K562 (cell line): Measurements from ENCODE around the gene NEURL1. TPM values are rescaled to one million over a fixed set of nuclear protein-coding genes. Genes with fewer than 3 reads are reported as not detected.

Experiments used
- ATAC-seq: fragments of 200-7000 bp; cut with Tn5 transposase; 3 replicates; pipeline ENCODE4 v1.9.1; 2020; ENCODE audit warnings: moderate library complexity
- BruUV-seq: library from RNA; stranded (reverse); fragments of 400-500 nt; replicated peaks from 2 replicates; lab custom pipeline; 2021; lab: Mats Ljungman, UMichigan
- CTCF ChIA-PET: fragments of 300-600 bp; formaldehyde crosslinking; extraction: SDS; loops from one replicate; lab custom pipeline; 2021; ENCODE audit warnings: low intra/inter-chr PET ratio; lab: Yijun Ruan, JAX
- POLR2A ChIA-PET: fragments of 300-600, 350-650 bp; sonication (Branson Sonifier 250); formaldehyde crosslinking; extraction: SDS; loops from one replicate; lab custom pipeline; 2021; ENCODE audit warnings: antibody characterized with exemption, inconsistent platforms; lab: Yijun Ruan, JAX
- DNase-seq, 4 experiments: peaks; one replicate each; pipeline versions ENCODE4 v3.0.0 to v3.0.0-alpha.2; 2011 to 2018; ENCODE audit warnings: low spot score in 3 of 4, mixed read lengths in 3 of 4; ENCODE audit errors: extremely low read depth in 1 of 4
- FAIRE-seq: peaks from 2 replicates; lab custom pipeline; 2011; peaks lifted over from hg19 to GRCh38; lab: Jason Lieb, UNC
- H2AFZ ChIP-seq: 2 replicates; pipeline ENCODE4 v1.6.0; 2011; ENCODE audit warnings: low read depth, low read length, control low read depth, inconsistent platforms
- H3K27ac ChIP-seq: fragments of 200-600 bp; 3 replicates; pipeline ENCODE4 v1.8.0; 2011; ENCODE audit warnings: low read depth, mild to moderate bottlenecking, control low read depth, inconsistent platforms, low read length, moderate library complexity, mixed read lengths; ENCODE audit errors: extremely low read depth
- H3K27me3 ChIP-seq, 2 experiments: fragments of 300-600 bp in 1 of 2; 2 replicates in 1 of 2; 3 replicates in 1 of 2; pipeline versions ENCODE4 v1.6.0 to v1.8.0; 2011; ENCODE audit warnings: inconsistent platforms in 2 of 2, low read length in 2 of 2, mild to moderate bottlenecking in 1 of 2, mixed read lengths in 1 of 2, moderate library complexity in 1 of 2; ENCODE audit not compliant: control insufficient read depth in 2 of 2, insufficient read depth in 2 of 2
- H3K36me3 ChIP-seq: fragments of 300-600 bp; 3 replicates; pipeline ENCODE4 v1.8.0; 2011; ENCODE audit warnings: mild to moderate bottlenecking, low read length, inconsistent platforms; ENCODE audit not compliant: control insufficient read depth, insufficient read depth
- H3K4me1 ChIP-seq, 2 experiments: fragments of 200-600 bp in 1 of 2; replicated peaks in 1 of 2; 2 replicates in 1 of 2; 3 replicates in 1 of 2; pipeline versions ENCODE4 v1.5.1 to v1.8.0; 2011; ENCODE audit warnings: inconsistent platforms in 2 of 2, low read length in 2 of 2, mild to moderate bottlenecking in 1 of 2, mixed read lengths in 1 of 2, moderate library complexity in 1 of 2; ENCODE audit not compliant: control insufficient read depth in 2 of 2, insufficient read depth in 2 of 2
- H3K4me2 ChIP-seq: 2 replicates; pipeline ENCODE4 v1.6.1; 2011; ENCODE audit warnings: low read length, control low read depth, inconsistent platforms, mixed read lengths; ENCODE audit not compliant: insufficient read depth
- H3K4me3 ChIP-seq: fragments of 200-600 bp; sonication (generic), shearing (Covaris generic); 2 replicates; pipeline ENCODE4 v1.5.1; 2016; ENCODE audit warnings: control low read depth, inconsistent platforms
- H3K79me2 ChIP-seq: fragments of 200-600 bp; 3 replicates; pipeline ENCODE4 v1.8.0; 2011; ENCODE audit warnings: low read length, inconsistent platforms; ENCODE audit not compliant: control insufficient read depth, insufficient read depth
- H3K9ac ChIP-seq, 2 experiments: 2 replicates each; pipeline versions ENCODE4 v1.6.0 to v1.6.1; 2011; ENCODE audit warnings: low read depth in 2 of 2, low read length in 2 of 2, control low read depth in 1 of 2, inconsistent platforms in 1 of 2, mild to moderate bottlenecking in 1 of 2, mixed read lengths in 1 of 2; ENCODE audit not compliant: insufficient read depth in 1 of 2
- H3K9me1 ChIP-seq: one replicate; pipeline ENCODE4 v1.6.0; 2011; ENCODE audit warnings: inconsistent platforms, mild to moderate bottlenecking, low read length, moderate library complexity; ENCODE audit not compliant: control insufficient read depth, insufficient read depth
- H3K9me3 ChIP-seq: replicated peaks from 2 replicates; pipeline ENCODE4 v1.5.1; 2011; ENCODE audit warnings: low read depth, low read length, inconsistent platforms; ENCODE audit not compliant: control insufficient read depth, insufficient read depth
- H4K20me1 ChIP-seq: replicated peaks from 2 replicates; pipeline ENCODE4 v1.6.1; 2011; ENCODE audit warnings: low read length, inconsistent platforms, mixed read lengths; ENCODE audit not compliant: control insufficient read depth, insufficient read depth
- BRF1 ChIP-seq: IDR thresholded peaks from 3 replicates; pipeline ENCODE4 v1.6.1; 2011; ENCODE audit warnings: borderline replicate concordance, mild to moderate bottlenecking; ENCODE audit not compliant: insufficient read length; ENCODE audit errors: extremely low read depth
- CGGBP1 ChIP-seq: fragments of 250-450 bp; sonication (Bioruptor Pico); IDR thresholded peaks from 2 replicates; pipeline ENCODE4 v1.9.0; 2021; ENCODE audit warnings: mild to moderate bottlenecking
- ETV6 ChIP-seq, 3 experiments: fragments of 150-350 bp in 1 of 3; sonication (generic) in 1 of 3; formaldehyde crosslinking in 1 of 3; IDR thresholded peaks; 2 replicates each; pipeline versions ENCODE4 v1.6.1 to v1.8.0; 2014 to 2022; ENCODE audit warnings: borderline replicate concordance in 2 of 3, low read depth in 2 of 3, antibody characterized with exemption in 1 of 3, low read length in 1 of 3, mild to moderate bottlenecking in 1 of 3, missing genetic modification reagents in 1 of 3
- FOSL1 ChIP-seq: fragments of 200-800 bp; sonication (Bioruptor generic); conservative IDR thresholded peaks from 2 replicates; pipeline ENCODE4 v1.6.1; 2016; ENCODE audit warnings: missing genetic modification characterization, missing compliant biosample characterization
- FOXP1 ChIP-seq: sonication (generic); formaldehyde crosslinking; IDR thresholded peaks from 2 replicates; pipeline ENCODE4 v1.8.0; 2022; ENCODE audit warnings: mild to moderate bottlenecking, missing genetic modification reagents
- IRF2 ChIP-seq: sonication (generic); formaldehyde crosslinking; IDR thresholded peaks from 2 replicates; pipeline ENCODE4 v1.8.1; 2022; ENCODE audit warnings: mild to moderate bottlenecking, missing genetic modification reagents
- JUN ChIP-seq, 2 experiments: sonication (generic) in 1 of 2; formaldehyde crosslinking in 1 of 2; IDR thresholded peaks; 2 replicates each; pipeline versions ENCODE4 v1.6.1 to v1.8.0; 2012 to 2022; ENCODE audit warnings: borderline replicate concordance in 2 of 2, mild to moderate bottlenecking in 2 of 2, improper control_type of control experiment in 1 of 2, low read depth in 1 of 2, low read length in 1 of 2, missing genetic modification reagents in 1 of 2
- MAFK ChIP-seq: IDR thresholded peaks from 2 replicates; pipeline ENCODE4 v1.6.1; 2011; ENCODE audit warnings: low read length, improper control_type of control experiment
- MCM2 ChIP-seq: fragments of 450-650 bp; IDR thresholded peaks from 2 replicates; pipeline ENCODE4 v1.6.1; 2017; ENCODE audit warnings: low read depth, mild to moderate bottlenecking
- SLC30A9 ChIP-seq: fragments of 250-450 bp; sonication (Bioruptor Pico); IDR thresholded peaks from 2 replicates; pipeline ENCODE4 v1.8.0; 2022; ENCODE audit warnings: mild to moderate bottlenecking, moderate library complexity
- SRSF3 ChIP-seq: fragments of 200-400 bp; formaldehyde crosslinking; IDR thresholded peaks from 2 replicates; pipeline ENCODE4 v1.6.1; 2016; ENCODE audit warnings: mild to moderate bottlenecking, low read length, moderate library complexity; ENCODE audit not compliant: insufficient read depth
- TAL1 ChIP-seq: fragments of 450-650 bp; IDR thresholded peaks from 2 replicates; pipeline ENCODE4 v1.6.1; 2016; ENCODE audit warnings: mild to moderate bottlenecking
- WHSC1 ChIP-seq: IDR thresholded peaks from one replicate; pipeline ENCODE4 v1.6.1; 2012; ENCODE audit warnings: low read length, control low read depth, inconsistent platforms
- YBX1 ChIP-seq: fragments of 450-650 bp; IDR thresholded peaks from 2 replicates; pipeline ENCODE4 v1.7.1; 2016; ENCODE audit warnings: mild to moderate bottlenecking
- ZBTB34 ChIP-seq: fragments of 250-450 bp; sonication (Bioruptor Pico); IDR thresholded peaks from 2 replicates; pipeline ENCODE4 v1.8.0; 2021; ENCODE audit warnings: mild to moderate bottlenecking, moderate library complexity
- ZBTB9 ChIP-seq: fragments of 450-650 bp; formaldehyde crosslinking; IDR thresholded peaks from 2 replicates; pipeline ENCODE4 v1.4.0; 2020; ENCODE audit warnings: mild to moderate bottlenecking, moderate library complexity
- ZFP30 ChIP-seq: fragments of 250-450 bp; sonication (Bioruptor Pico); IDR thresholded peaks from 2 replicates; pipeline ENCODE4 v1.8.0; 2022; ENCODE audit warnings: moderate library complexity, mild to moderate bottlenecking, inconsistent platforms, borderline replicate concordance
- ZNF444 ChIP-seq: fragments of 250-450 bp; sonication (Bioruptor Pico); IDR thresholded peaks from 2 replicates; pipeline ENCODE4 v1.4.0; 2020; ENCODE audit warnings: mild to moderate bottlenecking, moderate library complexity
- ZNF699 ChIP-seq: fragments of 250-450 bp; sonication (Bioruptor Pico); IDR thresholded peaks from 2 replicates; pipeline ENCODE4 v1.8.0; 2021; ENCODE audit warnings: mild to moderate bottlenecking, moderate library complexity; ENCODE audit not compliant: insufficient replicate concordance
- WGBS: fragments of 100-300 bp; shearing (Covaris generic); methylation state at CpG from one replicate; pipeline ENCODE4 v1.1.6; 2016; ENCODE audit warnings: low coverage, mixed read lengths; ENCODE audit not compliant: insufficient coverage; ENCODE audit errors: missing lambda C conversion rate; 5-methylcytosine and 5-hydroxymethylcytosine counted together
- in situ Hi-C: fragments of 300-500 bp; cut with MboI; formaldehyde crosslinking; loops from 4 replicates; pipeline ENCODE4 v1.15.0; 2018; ENCODE audit warnings: inconsistent platforms, mixed read lengths
- intact Hi-C: fragments of 100-400 bp; cut with micrococcal nuclease; formaldehyde crosslinking; loops from 2 replicates; pipeline ENCODE4 v1.14.2; 2022
- polyA plus RNA-seq, 8 experiments: library from polyadenylated mRNA; depleted of rRNA in 4 of 8; stranded (reverse) in 5 of 8; unstranded in 3 of 8; fragments of >200 nt; fragmentation: Nextera tagmentation in 2 of 8; fragmentation: Illumina TruSeq in 1 of 8; extraction: Ambion mirVana in 2 of 8; extraction: Trizol in 1 of 8; gene quantifications; 2 replicates each; pipeline versions ENCODE4 v1.2.1 to v1.2.3, GENCODE V29; 2011 to 2014; ENCODE audit warnings: inconsistent platforms in 1 of 8, missing spikeins in 1 of 8
- total RNA-seq, 7 experiments: library from RNA; depleted of rRNA in 6 of 7; stranded (reverse); fragments of >200 nt in 6 of 7; fragmentation: Illumina TruSeq in 2 of 7; extraction: Trizol in 2 of 7; gene quantifications; 2 replicates each; pipeline versions ENCODE4 v1.2.1 to v1.2.3, GENCODE V29; 2011 to 2021; ENCODE audit warnings: low replicate concordance in 1 of 7

NEURL1 gene
- total and polyA plus RNA-seq, 9 of the 15 experiments (the other 6 are each of a cell fraction or from before 2014, with no cell fraction given), result 0.01 to 0.45 (median 0.16) TPM; not detected in 5

- POLR2A ChIA-PET, result no interaction called here
- TF ChIP-seq YBX1 (no peak), SLC30A9 (CRISPR knock-in tag) (no peak), ZFP30 (no peak), ZNF699 (CRISPR knock-in tag) (no peak), ETV6 (IDR thresholded peaks at IDR 0.05; ENCODE audit: borderline replicate concordance in 1 of 2, low read depth in 2 of 2, low read length in 1 of 2) (no peak), ETV6 (CRISPR knock-in tag; IDR thresholded peaks at IDR 0.05; ENCODE audit: borderline replicate concordance) (no peak), WHSC1 (no peak), ZBTB34 (no peak), BRF1 (no peak), JUN (IDR thresholded peaks at IDR 0.05; ENCODE audit: borderline replicate concordance, low read depth, low read length) (no peak), JUN (CRISPR knock-in tag; IDR thresholded peaks at IDR 0.05; ENCODE audit: borderline replicate concordance) (no peak), IRF2 (CRISPR knock-in tag) (no peak), SRSF3 (no peak), ZBTB9 (CRISPR knock-in tag) (no peak), TAL1 (no peak), FOSL1 (tag) (no peak), MAFK (no peak), ZNF444 (CRISPR knock-in tag) (no peak), MCM2 (no peak), CGGBP1 (CRISPR knock-in tag) (no peak), FOXP1 (no peak)
Measured at GRCh38 chr10:103543617-103544525, 50.4 kb downstream of the NEURL1 start.

More at GRCh38 chr10:103543617-103544525, 50.4 kb downstream of the NEURL1 start:
- H3K79me2 ChIP-seq, result no peaks in the 10 kb centered on the region
- DNase-seq (no peak), ATAC-seq (no peak), FAIRE-seq (no peak)
- CTCF ChIA-PET, result no interaction called here
- no peaks in the 10 kb centered on the region for H3K9me1 ChIP-seq
- H3K4me2 ChIP-seq, result no peak overlapping the region
- WGBS, result 2% methylated on average over 6 of the region's 9 CpGs
- H3K4me1 ChIP-seq, result peaks cover 0 to 5% of the 10 kb centered on the region in 2 experiments; a peak in 2 of 5 replicates
- H3K36me3 ChIP-seq, result no peaks in the 10 kb centered on the region
- H4K20me1 ChIP-seq, result no peaks in the 10 kb centered on the region
- BruUV-seq, result no TSS peak
- H3K9ac ChIP-seq, result no peak overlapping the region
- no peak overlapping the region for H3K4me3 ChIP-seq
- H3K27ac ChIP-seq, result no peak overlapping the region
- in situ Hi-C loops (no loop called here), intact Hi-C loops (loop anchor here (5.0 kb wide), 1 partner anchor 42 kb away; no protein-coding TSS in a partner anchor)
- no peak overlapping the region for H2AFZ ChIP-seq
- peaks cover 0 to 34% of the 10 kb centered on the region in 2 experiments; a peak in 2 of 5 replicates for H3K27me3 ChIP-seq
- no peaks in the 10 kb centered on the region for H3K9me3 ChIP-seq
